Esophagus muscularis mucosa (tissue), 4 donors: ENCODE data around the gene PDE8B.
"Not testable (repeated sequence)": the region's sequence is repeated elsewhere in the genome, so short reads cannot be mapped to it uniquely, and the experiment has no call there.

ENCODE experiments used
- CTCF ChIP-seq, 3 experiments: fragments of 200-600 bp in 2 of 3; fragments of 450-650 bp in 1 of 3; sonication (generic) in 2 of 3; IDR thresholded peaks; one replicate each; pipeline ENCODE4 v1.5.1; 2017 to 2019; ENCODE audit warnings: antibody characterized with exemption in 3 of 3, mild to moderate bottlenecking in 2 of 3, moderate library complexity in 1 of 3
- EP300 ChIP-seq: sonication (generic); formaldehyde crosslinking; IDR thresholded peaks from one replicate; pipeline ENCODE4 v1.6.1; 2017; ENCODE audit warnings: antibody characterized with exemption
- POLR2A ChIP-seq: fragments of 450-650 bp; IDR thresholded peaks from one replicate; pipeline ENCODE4 v1.6.1; 2017; ENCODE audit warnings: antibody characterized with exemption, moderate library complexity, mild to moderate bottlenecking, low read depth
- POLR2AphosphoS5 ChIP-seq, 2 donors: sonication (generic); formaldehyde crosslinking; IDR thresholded peaks; one replicate each; pipeline ENCODE4 v1.6.1; 2017; ENCODE audit warnings: antibody characterized with exemption in 2 of 2

DNA sequence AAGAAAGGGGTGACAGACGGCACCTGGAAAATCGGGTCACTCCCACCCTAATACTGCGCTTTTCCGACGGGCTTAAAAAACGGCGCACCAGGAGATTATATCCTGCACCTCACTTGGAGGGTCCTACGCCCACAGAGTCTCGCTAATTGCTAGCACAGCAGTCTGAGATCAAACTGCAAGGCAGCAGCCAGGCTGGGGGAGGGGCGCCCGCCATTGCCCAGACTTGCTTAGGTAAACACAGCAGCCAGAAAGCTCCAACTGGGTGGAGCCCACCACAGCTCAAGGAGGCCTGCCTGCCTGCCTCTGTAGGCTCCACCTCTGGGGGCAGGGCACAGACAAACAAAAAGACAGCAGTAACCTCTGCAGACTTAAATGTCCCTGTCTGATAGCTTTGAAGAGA, 264.6 kb downstream of the PDE8B start:
- TF ChIP-seq POLR2A; CTCF (IDR thresholded peaks at IDR 0.05); EP300; POLR2AphosphoS5 (IDR thresholded peaks at IDR 0.05): not testable (repeated sequence)
